Smooth muscle cell (in vitro differentiated cells): ENCODE results near the gene SLC38A8. TPM values are rescaled to one million over a fixed set of nuclear protein-coding genes. Genes with fewer than 3 reads are reported as not detected.

Experiments used
- DNase-seq: peaks from one replicate; lab custom pipeline; 2025; ENCODE audit not compliant: unreplicated experiment; lab: John Stamatoyannopoulos, UW
- H2AFZ ChIP-seq: fragments of 200-600 bp; sonication (generic); 2 replicates; pipeline ENCODE4 v1.6.0; 2016; ENCODE audit warnings: antibody characterized with exemption, low read depth, mild to moderate bottlenecking
- H3F3A ChIP-seq: fragments of 200-600 bp; sonication (generic); 2 replicates; pipeline ENCODE4 v1.6.0; 2017; ENCODE audit warnings: antibody characterized with exemption, low read depth
- H3K27ac ChIP-seq: fragments of 200-600 bp; sonication (generic); 2 replicates; pipeline ENCODE4 v1.5.1; 2016; ENCODE audit warnings: low read depth, mild to moderate bottlenecking
- H3K27me3 ChIP-seq: fragments of 200-600 bp; sonication (generic); 2 replicates; pipeline ENCODE4 v1.6.1; 2016; ENCODE audit warnings: low read depth, mild to moderate bottlenecking
- H3K36me3 ChIP-seq: fragments of 200-600 bp; sonication (generic); 2 replicates; pipeline ENCODE4 v1.5.1; 2016; ENCODE audit warnings: low read depth
- H3K4me1 ChIP-seq: fragments of 200-600 bp; sonication (generic); 2 replicates; pipeline ENCODE4 v1.5.1; 2016; ENCODE audit warnings: low read depth
- H3K4me2 ChIP-seq: fragments of 200-600 bp; sonication (generic); 2 replicates; pipeline ENCODE4 v1.6.0; 2016; ENCODE audit warnings: mild to moderate bottlenecking
- H3K4me3 ChIP-seq: fragments of 200-600 bp; sonication (generic); 2 replicates; pipeline ENCODE4 v1.5.1; 2016; ENCODE audit warnings: mild to moderate bottlenecking
- H3K79me2 ChIP-seq: fragments of 200-600 bp; sonication (generic); 2 replicates; pipeline ENCODE4 v1.6.0; 2016; ENCODE audit warnings: low read depth, mild to moderate bottlenecking
- H3K9ac ChIP-seq: fragments of 200-600 bp; sonication (generic); 2 replicates; pipeline ENCODE4 v1.6.0; 2016; ENCODE audit warnings: low read depth
- H3K9me3 ChIP-seq: fragments of 200-600 bp; sonication (generic); replicated peaks from 2 replicates; pipeline ENCODE4 v1.5.1; 2016; ENCODE audit warnings: low read depth
- H4K20me1 ChIP-seq: fragments of 200-600 bp; sonication (generic); 2 replicates; pipeline ENCODE4 v1.6.0; 2016; ENCODE audit warnings: low read depth
- WGBS: methylation state at CpG from one replicate; pipeline ENCODE4 v1.1.7; 2016; ENCODE audit warnings: low lambda C conversion rate; 5-methylcytosine and 5-hydroxymethylcytosine counted together
- polyA plus RNA-seq: library from polyadenylated mRNA; unstranded; fragments of >200 nt; fragmentation: Nextera tagmentation; extraction: Ambion mirVana; gene quantifications from 2 replicates; pipeline ENCODE4 v1.2.1, GENCODE V29; 2016
- total RNA-seq: library from RNA; depleted of rRNA; stranded (reverse); fragments of >200 nt; gene quantifications from 2 replicates; pipeline ENCODE4 v1.2.3, GENCODE V29; 2014
- TF ChIP-seq, protein P1 (sequence below): fragments of 200-600 bp; sonication (generic); IDR thresholded peaks from 2 replicates; pipeline ENCODE4 v1.5.1; 2017; ENCODE audit warnings: borderline replicate concordance, mild to moderate bottlenecking, antibody characterized with exemption; ENCODE audit not compliant: insufficient read depth, poor library complexity, severe bottlenecking

The SLC38A8 gene
- total and polyA plus RNA-seq, 2 experiments from 2014 or later: not detected

- Histone ChIP-seq H3K27ac (no peak overlapping the region), H3K9ac (no peak overlapping the region), H3F3A (no peaks in the 10 kb centered on the region), H3K27me3 (peaks cover 7% of the 10 kb centered on the region), H3K4me3 (no peak overlapping the region), H3K9me3 (no peaks in the 10 kb centered on the region), H2AFZ (no peak overlapping the region), H3K4me2 (no peak overlapping the region), H3K36me3 (no peaks in the 10 kb centered on the region), H3K79me2 (no peaks in the 10 kb centered on the region), H3K4me1 (no peaks in the 10 kb centered on the region), H4K20me1 (no peaks in the 10 kb centered on the region)
- 91% methylated on average over 5 of the region's 5 CpGs for WGBS
- no peak for DNase-seq
- TF ChIP-seq, protein P1, sequence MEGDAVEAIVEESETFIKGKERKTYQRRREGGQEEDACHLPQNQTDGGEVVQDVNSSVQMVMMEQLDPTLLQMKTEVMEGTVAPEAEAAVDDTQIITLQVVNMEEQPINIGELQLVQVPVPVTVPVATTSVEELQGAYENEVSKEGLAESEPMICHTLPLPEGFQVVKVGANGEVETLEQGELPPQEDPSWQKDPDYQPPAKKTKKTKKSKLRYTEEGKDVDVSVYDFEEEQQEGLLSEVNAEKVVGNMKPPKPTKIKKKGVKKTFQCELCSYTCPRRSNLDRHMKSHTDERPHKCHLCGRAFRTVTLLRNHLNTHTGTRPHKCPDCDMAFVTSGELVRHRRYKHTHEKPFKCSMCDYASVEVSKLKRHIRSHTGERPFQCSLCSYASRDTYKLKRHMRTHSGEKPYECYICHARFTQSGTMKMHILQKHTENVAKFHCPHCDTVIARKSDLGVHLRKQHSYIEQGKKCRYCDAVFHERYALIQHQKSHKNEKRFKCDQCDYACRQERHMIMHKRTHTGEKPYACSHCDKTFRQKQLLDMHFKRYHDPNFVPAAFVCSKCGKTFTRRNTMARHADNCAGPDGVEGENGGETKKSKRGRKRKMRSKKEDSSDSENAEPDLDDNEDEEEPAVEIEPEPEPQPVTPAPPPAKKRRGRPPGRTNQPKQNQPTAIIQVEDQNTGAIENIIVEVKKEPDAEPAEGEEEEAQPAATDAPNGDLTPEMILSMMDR: no peak
These were observed 37.2 kb downstream of the SLC38A8 start for GRCh38 chr16:84005391-84005790.

DNA sequence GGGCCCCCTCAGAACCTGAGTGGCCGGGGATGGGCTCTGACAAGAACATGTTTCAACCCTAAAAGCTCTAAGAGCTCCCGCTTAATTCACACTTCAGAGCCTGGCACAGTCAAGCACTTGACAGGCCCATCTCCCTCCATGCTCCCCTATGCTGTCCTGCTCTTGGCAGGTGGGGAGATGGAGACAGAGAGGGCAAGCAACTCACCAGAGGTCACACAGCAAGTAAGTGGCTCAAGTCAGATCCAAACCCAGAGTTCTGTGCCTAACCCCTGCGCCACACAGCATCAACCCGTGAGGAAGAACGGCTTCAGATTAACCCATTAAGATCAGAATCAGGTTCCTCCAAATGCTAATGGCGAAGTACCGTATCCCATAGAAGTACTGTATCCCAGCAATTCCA, 38.2 kb downstream of the SLC38A8 start:
- no peak overlapping the region for H2AFZ ChIP-seq
- no peaks in the 10 kb centered on the region for H3K4me1 ChIP-seq
- 91% methylated on average over 7 of the region's 7 CpGs for WGBS
- H3K27ac ChIP-seq: no peak overlapping the region
- peaks cover 7% of the 10 kb centered on the region for H3K27me3 ChIP-seq
- H3K9me3 ChIP-seq: no peaks in the 10 kb centered on the region
- no peaks in the 10 kb centered on the region for H3F3A ChIP-seq
- no peaks in the 10 kb centered on the region for H3K79me2 ChIP-seq
- no peak overlapping the region for H3K4me2 ChIP-seq
- H4K20me1 ChIP-seq: no peaks in the 10 kb centered on the region
- H3K36me3 ChIP-seq: no peaks in the 10 kb centered on the region
- H3K4me3 ChIP-seq: no peak overlapping the region
- H3K9ac ChIP-seq: no peak overlapping the region
- no peak for DNase-seq
- TF ChIP-seq, protein P1: no peak

- H2AFZ ChIP-seq: no peak overlapping the region
- no peaks in the 10 kb centered on the region for H3F3A ChIP-seq
- no peak for DNase-seq
- WGBS: 87% methylated on average over 12 of the region's 12 CpGs
- H3K9me3 ChIP-seq: no peaks in the 10 kb centered on the region
- H3K79me2 ChIP-seq: no peaks in the 10 kb centered on the region
- no peaks in the 10 kb centered on the region for H4K20me1 ChIP-seq
- H3K27ac ChIP-seq: no peak overlapping the region
- no peaks in the 10 kb centered on the region for H3K36me3 ChIP-seq
- H3K27me3 ChIP-seq: peaks cover 7% of the 10 kb centered on the region
- no peaks in the 10 kb centered on the region for H3K4me1 ChIP-seq
- H3K9ac ChIP-seq: no peak overlapping the region
- H3K4me3 ChIP-seq: no peak overlapping the region
- TF ChIP-seq, protein P1: no peak
- no peak overlapping the region for H3K4me2 ChIP-seq
These were observed 39.6 kb downstream of the SLC38A8 start for GRCh38 chr16:84003038-84003437.

DNA sequence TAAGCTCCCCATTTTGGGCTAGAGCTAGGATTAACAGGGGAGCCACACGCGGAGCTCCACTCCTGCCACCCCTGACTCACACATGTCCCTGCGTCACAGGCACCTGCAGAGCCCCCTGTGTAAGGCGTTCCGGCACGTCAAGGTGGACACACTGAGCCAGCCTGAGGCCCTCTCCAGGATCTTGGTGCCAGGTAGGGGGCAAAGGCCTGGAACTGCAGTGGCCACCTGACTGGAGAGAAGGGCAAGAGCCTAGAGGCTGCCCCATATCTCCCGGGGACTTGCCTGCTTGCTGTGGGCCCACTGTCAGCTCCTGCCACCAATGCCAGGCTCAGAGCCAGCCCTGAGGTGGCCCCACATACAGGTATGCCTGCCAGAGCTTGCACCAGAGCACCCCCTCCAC, 40.9 kb downstream of the SLC38A8 start:
- no peak overlapping the region for H2AFZ ChIP-seq
- WGBS: 90% methylated on average over 7 of the region's 7 CpGs

More for the DNA sequence above, 40.9 kb downstream of the SLC38A8 start:
- Histone ChIP-seq H3K9me3 (no peaks in the 10 kb centered on the region), H3F3A (no peaks in the 10 kb centered on the region), H3K4me1 (no peaks in the 10 kb centered on the region), H4K20me1 (no peaks in the 10 kb centered on the region), H3K36me3 (no peaks in the 10 kb centered on the region), H3K27ac (no peak overlapping the region), H3K4me3 (no peak overlapping the region), H3K27me3 (peaks cover 7% of the 10 kb centered on the region), H3K79me2 (no peaks in the 10 kb centered on the region), H3K4me2 (no peak overlapping the region), H3K9ac (no peak overlapping the region)
- TF ChIP-seq, protein P1: no peak
- DNase-seq: no peak
